Astrocyte of the cerebellum (primary cell): ENCODE results near the gene TTLL11.

Experiments used
- DNase-seq: peaks from one replicate; pipeline ENCODE4 v3.0.0-alpha.2; 2011; ENCODE audit warnings: low read depth
- H3K4me3 ChIP-seq: 2 replicates; pipeline ENCODE4 v1.5.1; 2011; ENCODE audit warnings: mild to moderate bottlenecking, low read depth, low read length, moderate library complexity
- CTCF ChIP-seq: IDR thresholded peaks from 2 replicates; pipeline ENCODE4 v1.5.1; 2012; ENCODE audit warnings: low read length, low read depth, moderate library complexity, mild to moderate bottlenecking; ENCODE audit errors: missing control alignments
- in situ Hi-C: cut with HindIII; loops from 2 replicates; pipeline ENCODE4 v1.10.0; 2017; ENCODE audit warnings: low sequenced_read_pairs

TTLL11 gene

GRCh38 chr9:122116040-122116439 lies 22.9 kb upstream of the TTLL11 start:
- DNase-seq, result no peak
- no peak for TF ChIP-seq CTCF
- in situ Hi-C loops, result no loop called here
- H3K4me3 ChIP-seq, result no peak overlapping the region

- in situ Hi-C loops, result no loop called here
- H3K4me3 ChIP-seq, result no peak overlapping the region
- no peak for DNase-seq
- TF ChIP-seq CTCF, result no peak
Observed at GRCh38 chr9:122115176-122116035, 22.3 kb upstream of the TTLL11 start.

- DNase-seq, result no peak
- TF ChIP-seq CTCF, result no peak
- no peak overlapping the region for H3K4me3 ChIP-seq
- in situ Hi-C loops, result no loop called here
Observed at GRCh38 chr9:122113574-122113973, 20.5 kb upstream of the TTLL11 start.

GRCh38 chr9:122112238-122112637 lies 19.1 kb upstream of the TTLL11 start:
- in situ Hi-C loops, result no loop called here
- no peak for TF ChIP-seq CTCF
- DNase-seq, result no peak
- no peak overlapping the region for H3K4me3 ChIP-seq

- in situ Hi-C loops, result no loop called here
- H3K4me3 ChIP-seq, result no peak overlapping the region
- no peak for TF ChIP-seq CTCF
- no peak for DNase-seq
Observed at GRCh38 chr9:122111413-122112085, 18.4 kb upstream of the TTLL11 start.

- in situ Hi-C loops, result no loop called here
- no peak for DNase-seq
- TF ChIP-seq CTCF, result no peak
- H3K4me3 ChIP-seq, result no peak overlapping the region
Observed at GRCh38 chr9:122110100-122110833, 17.2 kb upstream of the TTLL11 start.
